Stimulated activated CD4-positive, alpha-beta T cell treated with anti-CD3 and anti-CD28 coated beads, Interleukin-4, amount 100 ng/mL, for 4 hours (primary cell): ENCODE measurements around the gene LCE1C.

ENCODE experiments used
- DNase-seq, 2 experiments: peaks; one replicate each; pipeline ENCODE4 v3.0.0-alpha.2; 2020

Gene LCE1C

GRCh38 chr1:152806576-152806975 is at the start of gene LCE1C:
Gene LCE1C (minus strand): TSS chr1:152806651. CDS start chr1:152805478, 1,173 bp downstream.
- no peak for DNase-seq

- no peak for DNase-seq
Measured at GRCh38 chr1:152855661-152856060, 49.2 kb upstream of the LCE1C start.

- DNase-seq = no peak
Measured at GRCh38 chr1:152842556-152842955, 36.1 kb upstream of the LCE1C start, which contains the start of gene LCE6A. Gene LCE6A (plus strand): TSS chr1:152842856. CDS start chr1:152843521, 665 bp downstream.

GRCh38 chr1:152836870-152837269 is 30.4 kb upstream of the LCE1C start:
- no peak for DNase-seq

GRCh38 chr1:152827173-152827572 is 20.7 kb upstream of the LCE1C start, which contains the start of gene LCE1A:
Gene LCE1A (plus strand): TSS chr1:152827473. CDS start chr1:152827473, 0 bp downstream.
- no peak for DNase-seq

GRCh38 chr1:152824964-152825363 is 18.5 kb upstream of the LCE1C start:
- DNase-seq = no peak

- DNase-seq = no peak
Measured at GRCh38 chr1:152823294-152823693, 16.8 kb upstream of the LCE1C start.

- DNase-seq = no peak
Measured at GRCh38 chr1:152817309-152817708, 10.9 kb upstream of the LCE1C start.

- no peak for DNase-seq
Measured at GRCh38 chr1:152811671-152812070, 5.2 kb upstream of the LCE1C start, which contains the start of gene LCE1B. Gene LCE1B (plus strand): TSS chr1:152811971. CDS start chr1:152812447, 476 bp downstream.

- no peak for DNase-seq
Measured at GRCh38 chr1:152811050-152811449, 4.6 kb upstream of the LCE1C start.

GRCh38 chr1:152801333-152801732 is 5.1 kb downstream of the LCE1C start:
- DNase-seq = no peak

- DNase-seq = no peak
Measured at GRCh38 chr1:152796421-152796820, 10.0 kb downstream of the LCE1C start, which contains the start of gene LCE1D. Gene LCE1D (plus strand): TSS chr1:152796721. CDS start chr1:152797795, 1,074 bp downstream.

GRCh38 chr1:152795686-152796085 is 10.8 kb downstream of the LCE1C start:
- DNase-seq = no peak

- no peak for DNase-seq
Measured at GRCh38 chr1:152786077-152786476, 20.4 kb downstream of the LCE1C start, which contains the start of gene LCE1E. Gene LCE1E (plus strand): TSS chr1:152786257. CDS start chr1:152787300, 1,043 bp downstream.

- no peak for DNase-seq
Measured at GRCh38 chr1:152783095-152783494, 23.4 kb downstream of the LCE1C start.

GRCh38 chr1:152777510-152778137 is 28.8 kb downstream of the LCE1C start:
- no peak for DNase-seq

- no peak for DNase-seq
Measured at GRCh38 chr1:152776361-152776760, 30.1 kb downstream of the LCE1C start.

- DNase-seq = no peak
Measured at GRCh38 chr1:152774875-152775274, 31.6 kb downstream of the LCE1C start, which contains the start of gene LCE1F. Gene LCE1F (plus strand): TSS chr1:152775140. CDS start chr1:152776372, 1,232 bp downstream.

- no peak for DNase-seq
Measured at GRCh38 chr1:152770411-152770810, 36.0 kb downstream of the LCE1C start.

GRCh38 chr1:152768847-152769533 is 37.5 kb downstream of the LCE1C start:
- DNase-seq = no peak

- DNase-seq = no peak
Measured at GRCh38 chr1:152761609-152762213, 44.7 kb downstream of the LCE1C start.

- DNase-seq = no peak
Measured at GRCh38 chr1:152760551-152761190, 45.8 kb downstream of the LCE1C start.
